Ovary (tissue), 3 donors: Measurements from ENCODE around the gene TYMP.

ENCODE experiments used
- CTCF ChIP-seq, 3 donors: fragments of 450-650 bp in 2 of 3; fragments of 200-600 bp in 1 of 3; IDR thresholded peaks; one replicate each; pipeline versions ENCODE4 v1.5.1 to v1.8.0; 2016 to 2022; ENCODE audit warnings: antibody characterized with exemption in 3 of 3, mild to moderate bottlenecking in 1 of 3
- EP300 ChIP-seq: sonication (generic); formaldehyde crosslinking; IDR thresholded peaks from one replicate; pipeline ENCODE4 v1.6.1; 2017; ENCODE audit warnings: antibody characterized with exemption
- POLR2A ChIP-seq: fragments of 450-650 bp; IDR thresholded peaks from one replicate; pipeline ENCODE4 v1.6.1; 2017; ENCODE audit warnings: antibody characterized with exemption, mild to moderate bottlenecking, moderate library complexity
- donor health status: DM: no; HTN: no; CAD: no.

GRCh38 chr22:50532824-50533796 is 3.3 kb upstream of the TYMP start:
- no peak for TF ChIP-seq CTCF (IDR thresholded peaks at IDR 0.05)
- no peak for TF ChIP-seq POLR2A
- no peak for TF ChIP-seq EP300
